D341Med (cell line): ENCODE measurements around the gene HDAC3.

Experiments
- DNase-seq: peaks from one replicate; pipeline ENCODE4 v3.0.0; 2012; ENCODE audit warnings: low spot score

Gene HDAC3

GRCh38 chr5:141657937-141658545 is 21.4 kb upstream of the HDAC3 start:
- DNase-seq, result no peak

GRCh38 chr5:141657404-141657803 is 20.8 kb upstream of the HDAC3 start:
- no peak for DNase-seq

- DNase-seq, result no peak
These were observed 19.7 kb upstream of the HDAC3 start for GRCh38 chr5:141656396-141656795.

GRCh38 chr5:141655020-141655419 is 18.4 kb upstream of the HDAC3 start:
- DNase-seq, result no peak

GRCh38 chr5:141654298-141654697 is 17.6 kb upstream of the HDAC3 start:
- DNase-seq, result no peak

GRCh38 chr5:141651728-141652105 is 15.1 kb upstream of the HDAC3 start:
- no peak for DNase-seq

- peak; percentile 45 for DNase-seq
These were observed 14.4 kb upstream of the HDAC3 start, which contains the start of gene FCHSD1 for GRCh38 chr5:141650851-141651727. Gene FCHSD1 (minus strand): TSS chr5:141651418. CDS start chr5:141651368, 50 bp downstream.

- DNase-seq, result no peak
These were observed 13.3 kb upstream of the HDAC3 start for GRCh38 chr5:141649972-141650371.

- no peak for DNase-seq
These were observed 12.5 kb upstream of the HDAC3 start for GRCh38 chr5:141649056-141649688.

GRCh38 chr5:141647851-141648250 is 11.2 kb upstream of the HDAC3 start:
- no peak for DNase-seq

- DNase-seq, result no peak
These were observed 10.6 kb upstream of the HDAC3 start for GRCh38 chr5:141647242-141647641.

GRCh38 chr5:141646026-141646425 is 9.4 kb upstream of the HDAC3 start:
- DNase-seq, result no peak

GRCh38 chr5:141641634-141642267 is 5.1 kb upstream of the HDAC3 start:
- DNase-seq, result no peak

GRCh38 chr5:141640698-141641097 is 4.0 kb upstream of the HDAC3 start:
- DNase-seq, result no peak

GRCh38 chr5:141640051-141640415 is 3.4 kb upstream of the HDAC3 start:
- DNase-seq, result no peak

- no peak for DNase-seq
These were observed 2.9 kb upstream of the HDAC3 start for GRCh38 chr5:141639357-141640050.

GRCh38 chr5:141638771-141639170 is 2.1 kb upstream of the HDAC3 start:
- no peak for DNase-seq

- peak; percentile 63 for DNase-seq
These were observed 1.2 kb upstream of the HDAC3 start for GRCh38 chr5:141637767-141638419.

- peak; percentile 77 for DNase-seq
These were observed 596 bp upstream of the HDAC3 start for GRCh38 chr5:141637123-141637766.

- DNase-seq, result no peak
These were observed 590 bp downstream of the HDAC3 start for GRCh38 chr5:141636106-141636412.

GRCh38 chr5:141635646-141636045 is 1.0 kb downstream of the HDAC3 start:
- DNase-seq, result no peak
